Uterus (tissue), 4 donors: Measurements from ENCODE around the gene TRA2A. TPM values are rescaled to one million over a fixed set of nuclear protein-coding genes. Genes with fewer than 3 reads are reported as not detected.

ENCODE experiments used
- DNase-seq, 2 donors: peaks; one replicate each; pipeline ENCODE4 v3.0.0-alpha.2; 2019 to 2020
- H3K27ac ChIP-seq, 2 donors: fragments of 200-600 bp; sonication (generic); 1 replicate in 1 of 2; 2 replicates in 1 of 2; pipeline ENCODE4 v1.5.1; 2016 to 2018
- H3K27me3 ChIP-seq, 2 donors: fragments of 200-600 bp; sonication (generic); one replicate each; pipeline ENCODE4 v1.5.1; 2018 to 2019; ENCODE audit warnings: control low read depth in 1 of 2
- H3K36me3 ChIP-seq, 2 donors: fragments of 200-600 bp; sonication (generic); one replicate each; pipeline ENCODE4 v1.5.1; 2019; ENCODE audit warnings: control low read depth in 1 of 2
- H3K4me1 ChIP-seq, 2 donors: fragments of 200-600 bp; sonication (generic); one replicate each; pipeline ENCODE4 v1.5.1; 2018 to 2019; ENCODE audit warnings: control low read depth in 1 of 2
- H3K4me3 ChIP-seq, 2 donors: fragments of 200-600 bp; sonication (generic); 1 replicate in 1 of 2; 2 replicates in 1 of 2; pipeline ENCODE4 v1.5.1; 2018 to 2019; ENCODE audit warnings: mild to moderate bottlenecking in 1 of 2
- H3K9me3 ChIP-seq, 2 donors: fragments of 200-600 bp; sonication (generic); one replicate each; pipeline ENCODE4 v1.5.1; 2019; ENCODE audit warnings: control low read depth in 1 of 2
- CTCF ChIP-seq, 4 experiments: fragments of 200-600 bp in 2 of 4; fragments of 450-650 bp in 2 of 4; sonication (generic) in 2 of 4; IDR thresholded peaks; one replicate each; pipeline ENCODE4 v1.5.1; 2016 to 2019; ENCODE audit warnings: antibody characterized with exemption in 4 of 4, mild to moderate bottlenecking in 2 of 4, moderate library complexity in 1 of 4
- POLR2A ChIP-seq, 2 donors: fragments of 450-650 bp; IDR thresholded peaks; one replicate each; pipeline ENCODE4 v1.6.1; 2016; ENCODE audit warnings: antibody characterized with exemption in 2 of 2, mild to moderate bottlenecking in 1 of 2, moderate library complexity in 1 of 2
- intact Hi-C: fragments of 100-400 bp; cut with DNase I; formaldehyde crosslinking; loops from one replicate; pipeline ENCODE4 v1.15.1; 2023; ENCODE audit warnings: low total_unique reads
- total RNA-seq, 4 donors: library from RNA; depleted of rRNA in 3 of 4; stranded (reverse); fragments of >200 nt in 3 of 4; gene quantifications; one replicate each; pipeline versions ENCODE4 v1.1.0 to v1.2.4, GENCODE V29; 2014 to 2023
- donor health status: DM: yes; HTN: yes; CAD: no.

TRA2A gene
- 100 to 1,000 TPM in 1 of 4 donors, 10 to 100 TPM in 3; 12.6 to 144 (median 80.6) TPM for total RNA-seq

- peak; percentile 98 for DNase-seq
- no peaks in the 10 kb centered on the region for H3K9me3 ChIP-seq
- intact Hi-C loops, result no loop called here
- H3K27ac ChIP-seq, result peak within 1 kb of the TSS; percentile 97 to 99
- H3K27me3 ChIP-seq, result no peaks in the 10 kb centered on the region
- peak within 1 kb of the TSS; percentile 88 to 93 for H3K4me3 ChIP-seq
- peak in 1 of 4 experiments; percentile 30 for TF ChIP-seq CTCF (IDR thresholded peaks at IDR 0.05)
- TF ChIP-seq POLR2A (IDR thresholded peaks at IDR 0.05), result peak; percentile 93 to 98
- peaks cover 0 to 8% of the 10 kb centered on the region in 2 donors for H3K4me1 ChIP-seq
- no peaks in the 10 kb centered on the region for H3K36me3 ChIP-seq
Observed at GRCh38 chr7:23531794-23532489, at the start of gene TRA2A. TRA2A (minus strand) TSS chr7:23531981; CDS start chr7:23531824, 157 bp downstream.

DNA sequence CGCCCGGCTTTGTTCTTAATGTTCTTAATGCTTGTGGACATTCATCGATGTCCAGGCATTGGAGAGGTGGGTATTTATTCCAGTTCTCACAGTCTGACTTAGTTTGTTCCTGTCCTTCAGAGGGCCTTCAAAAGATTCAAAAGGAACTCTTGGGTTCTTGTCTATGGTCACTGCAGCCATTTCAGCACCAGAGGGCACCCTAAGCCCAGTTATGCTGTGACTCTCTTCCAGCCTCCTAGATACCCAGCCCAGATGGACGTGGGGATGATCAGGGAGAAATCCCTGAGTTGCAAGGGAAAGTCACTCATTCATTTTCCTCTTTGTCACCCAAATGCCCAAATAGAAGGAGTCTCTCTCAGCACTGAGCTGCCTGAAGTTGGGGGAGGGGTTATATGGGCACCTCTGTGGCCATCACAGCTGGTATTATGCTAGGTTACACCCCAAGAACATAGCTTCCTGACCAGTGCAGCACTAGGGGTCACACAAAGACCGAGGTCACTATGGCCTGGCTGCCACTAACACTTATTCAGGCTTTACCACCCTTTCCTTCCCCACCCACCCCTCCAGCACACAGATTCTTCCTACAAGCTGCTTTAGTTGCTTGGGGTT lies 38.9 kb upstream of the TRA2A start:
- H3K4me3 ChIP-seq, result no peak overlapping the region
- no peaks in the 10 kb centered on the region for H3K9me3 ChIP-seq
- DNase-seq, result peak; percentile 67 to 68
- intact Hi-C loops, result no loop called here
- H3K4me1 ChIP-seq, result no peaks in the 10 kb centered on the region
- H3K36me3 ChIP-seq, result no peaks in the 10 kb centered on the region
- H3K27me3 ChIP-seq, result no peaks in the 10 kb centered on the region
- no peak overlapping the region for H3K27ac ChIP-seq
- TF ChIP-seq CTCF (IDR thresholded peaks at IDR 0.05) (peak; percentile 72 to 86 (median 76)), POLR2A (IDR thresholded peaks at IDR 0.05) (no peak)

- no peak overlapping the region for H3K4me3 ChIP-seq
- no peaks in the 10 kb centered on the region for H3K36me3 ChIP-seq
- no peaks in the 10 kb centered on the region for H3K9me3 ChIP-seq
- H3K27ac ChIP-seq, result no peak overlapping the region
- no peaks in the 10 kb centered on the region for H3K4me1 ChIP-seq
- TF ChIP-seq CTCF (IDR thresholded peaks at IDR 0.05) (no peak), POLR2A (IDR thresholded peaks at IDR 0.05) (no peak)
- intact Hi-C loops, result no loop called here
- DNase-seq, result no peak
- H3K27me3 ChIP-seq, result no peaks in the 10 kb centered on the region
Observed at GRCh38 chr7:23558303-23558702, 26.5 kb upstream of the TRA2A start.

GRCh38 chr7:23547662-23548061 lies 15.9 kb upstream of the TRA2A start:
- intact Hi-C loops, result no loop called here
- Histone ChIP-seq H3K9me3 (no peaks in the 10 kb centered on the region), H3K27ac (no peak overlapping the region), H3K36me3 (no peaks in the 10 kb centered on the region), H3K27me3 (no peaks in the 10 kb centered on the region), H3K4me3 (no peak overlapping the region), H3K4me1 (no peaks in the 10 kb centered on the region)
- no peak for DNase-seq
- TF ChIP-seq POLR2A (IDR thresholded peaks at IDR 0.05), result no peak
- no peak for TF ChIP-seq CTCF (IDR thresholded peaks at IDR 0.05)

DNA sequence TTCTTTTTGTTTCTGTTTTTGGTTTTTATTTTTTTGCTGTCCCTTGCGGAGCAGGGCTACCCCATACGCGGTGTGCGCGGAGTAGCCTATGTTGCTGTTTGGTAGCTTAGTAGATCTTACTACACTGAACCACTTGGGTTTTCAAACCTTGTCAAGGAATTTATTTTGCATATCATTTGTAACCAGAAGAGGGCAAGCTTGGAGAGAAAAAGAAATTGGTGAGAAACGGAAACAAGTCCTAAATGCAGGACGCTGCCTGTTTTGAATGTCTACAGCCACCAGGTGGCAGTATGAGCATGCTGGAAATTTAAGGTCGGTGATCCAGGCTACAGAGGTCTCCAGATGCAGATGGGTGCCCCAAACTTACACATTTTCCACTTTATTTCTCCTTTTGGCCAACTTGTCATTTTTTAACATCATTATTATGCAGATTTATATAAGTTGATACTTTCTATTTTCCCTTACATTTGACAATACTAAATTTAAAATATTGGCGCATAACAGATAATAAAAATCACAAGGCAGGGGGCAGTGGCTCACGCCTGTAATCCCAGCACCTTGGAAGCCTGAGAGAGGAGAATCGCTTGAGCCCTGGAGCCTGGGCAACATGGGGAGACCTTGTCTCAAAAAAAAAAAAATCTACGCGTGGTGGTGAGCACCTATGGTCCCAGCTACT lies 15.3 kb upstream of the TRA2A start:
- Histone ChIP-seq H3K27ac (no peak overlapping the region), H3K4me1 (no peaks in the 10 kb centered on the region), H3K36me3 (no peaks in the 10 kb centered on the region), H3K27me3 (no peaks in the 10 kb centered on the region), H3K4me3 (no peak overlapping the region), H3K9me3 (no peaks in the 10 kb centered on the region)
- TF ChIP-seq POLR2A (IDR thresholded peaks at IDR 0.05) (no peak), CTCF (IDR thresholded peaks at IDR 0.05) (peak; percentile 93 to 96 (median 95))
- intact Hi-C loops, result no loop called here
- DNase-seq, result peak; percentile 80
